ENCODE measurements around the gene RNF187.

- no peak for TF ChIP-seq ZNF274 (IDR thresholded peaks at IDR 0.05; ENCODE audit: low read depth, low read length)
- no peak for TF ChIP-seq YY1 (IDR thresholded peaks at IDR 0.05; ENCODE audit: insufficient read depth, insufficient read length)
Observed at GRCh38 chr1:228471154-228471761, 15.9 kb upstream of the RNF187 start.
